Measurements from ENCODE around the gene MDGA2. TPM values are rescaled to one million over a fixed set of nuclear protein-coding genes. Genes with fewer than 3 reads are reported as not detected.

The MDGA2 gene
- total and polyA plus RNA-seq, 2 of the 4 experiments (the other 2 are of a cell fraction) = 0.02 TPM; not detected in 1

DNA sequence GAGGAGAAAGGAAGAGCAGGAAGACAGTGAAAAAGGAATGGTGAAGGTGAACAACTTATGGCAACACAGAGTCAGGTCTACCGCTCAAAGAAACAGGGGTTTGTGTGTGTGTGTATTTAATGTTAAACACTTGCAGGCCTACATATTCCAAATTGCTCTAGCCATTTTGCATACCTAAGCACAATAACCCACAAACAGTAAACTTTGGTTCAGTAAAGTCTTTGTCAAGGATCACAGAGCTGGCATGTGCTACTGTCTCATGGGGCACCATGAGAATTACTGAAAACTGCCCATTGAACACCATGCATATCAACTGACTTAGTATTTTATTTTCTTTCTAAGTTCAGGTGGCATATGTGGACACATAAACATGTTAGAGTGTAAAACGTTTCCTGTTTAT is 163.6 kb downstream of the MDGA2 start:
- WGBS, 2 experiments (ENCODE audit: extremely low coverage in 2 of 2, insufficient read length in 1 of 2) = no CpG with 5 or more reads among the region's 2 CpGs
- Histone ChIP-seq H3K4me3 (ENCODE audit: insufficient read depth, low read depth, low read length) (no peak overlapping the region), H3K14ac (replicated peaks; ENCODE audit: low read depth, low read length) (no peak overlapping the region), H3K36me3 (ENCODE audit: control insufficient read depth, insufficient read depth, low read length) (no peaks in the 10 kb centered on the region), H4K5ac (ENCODE audit: low read depth, low read length) (no peak overlapping the region), H4K20me1 (ENCODE audit: insufficient read depth, low read length) (no peaks in the 10 kb centered on the region), H2AFZ (replicated peaks; ENCODE audit: low read length, poor library complexity) (no peak overlapping the region), H3K56ac (ENCODE audit: extremely low read depth, insufficient read depth, low read length) (no peak overlapping the region), H3K79me1 (ENCODE audit: low read depth in 1 of 2, low read length in 2 of 2) (no peaks in the 10 kb centered on the region), H3K23ac (ENCODE audit: low read depth, low read length) (no peak overlapping the region), H2BK120ac (ENCODE audit: low read depth, low read length) (no peak overlapping the region), H2BK5ac (ENCODE audit: low read depth, low read length, poor library complexity, severe bottlenecking) (no peak overlapping the region), H3K4me2 (ENCODE audit: low read depth, low read length) (no peak overlapping the region), H2BK20ac (ENCODE audit: low read depth, low read length) (no peak overlapping the region), H4K8ac (ENCODE audit: low read depth in 2 of 2, low read length in 2 of 2) (no peak overlapping the region), H3K18ac (ENCODE audit: low read depth, low read length) (no peak overlapping the region), H3K4me1 (ENCODE audit: control insufficient read depth, insufficient read depth, low read length) (no peaks in the 10 kb centered on the region), H3K9me1 (ENCODE audit: insufficient read depth, low read length) (no peaks in the 10 kb centered on the region), H4K91ac (ENCODE audit: insufficient read depth, low read depth, low read length) (no peak overlapping the region), H3K4ac (ENCODE audit: low read depth, low read length) (no peak overlapping the region), H3K9ac (ENCODE audit: low read depth, low read length) (no peak overlapping the region), H3K27me3 (ENCODE audit: control insufficient read depth, insufficient read depth, low read length) (no peaks in the 10 kb centered on the region), H2BK15ac (ENCODE audit: low read depth, low read length) (no peak overlapping the region), H2AK5ac (ENCODE audit: low read depth, low read length) (no peak overlapping the region), H2AK9ac (replicated peaks; ENCODE audit: low read depth, low read length, poor library complexity) (no peak overlapping the region), H3K27ac (ENCODE audit: insufficient read depth, low read length) (no peak overlapping the region), H3K9me3 (ENCODE audit: control insufficient read depth, insufficient read depth, low read length) (0 out of 2 replicates have a peak, but pooled peaks cover 2% of the 10 kb centered on the region)
- ATAC-seq (ENCODE audit: low read depth) (no peak), DNase-seq (no peak)
- dilution Hi-C loops (cut with HindIII; ENCODE audit: low sequenced_read_pairs, unreplicated experiment) = no loop called here
- intact Hi-C loops (cut with micrococcal nuclease) = no loop called here
- ChIA-PET POLR2A (ENCODE audit: unreplicated experiment) (no interaction called here), CTCF (no interaction called here)
- in situ Hi-C loops (cut with MboI; ENCODE audit: low sequenced_read_pairs) = no loop called here
- BruUV-seq (replicated peaks) = no TSS peak
- peak; percentile 30; the same call in 1 of the 2 replicates for TF ChIP-seq MAFK (IDR thresholded peaks at IDR 0.05; ENCODE audit: low read depth, low read length)
- TF ChIP-seq NFE2L2 (IDR thresholded peaks at IDR 0.05; ENCODE audit: low read depth, low read length) = no peak

Measured in IMR-90 (cell line).